Liver (tissue), 9 donors: ENCODE data around the gene ZPBP2. TPM values are rescaled to one million over a fixed set of nuclear protein-coding genes. Genes with fewer than 3 reads are reported as not detected.

Source experiments
- DNase-seq: peaks from one replicate; pipeline ENCODE4 v3.0.0-alpha.2; 2017; ENCODE audit warnings: low spot score
- H3K27ac ChIP-seq, 2 donors: one replicate each; pipeline ENCODE4 v1.7.0; 2013; ENCODE audit warnings: inconsistent platforms in 2 of 2, low read length in 2 of 2, control low read depth in 1 of 2, low read depth in 1 of 2, mild to moderate bottlenecking in 1 of 2
- H3K27me3 ChIP-seq, 4 donors: one replicate each; pipeline versions ENCODE4 v1.6.1 to v1.7.0; 2013; ENCODE audit warnings: low read length in 3 of 4, inconsistent platforms in 1 of 4, mild to moderate bottlenecking in 1 of 4, moderate library complexity in 1 of 4; ENCODE audit not compliant: control insufficient read depth in 4 of 4, insufficient read depth in 4 of 4
- H3K36me3 ChIP-seq, 4 donors: one replicate each; pipeline versions ENCODE4 v1.6.1 to v1.7.0; 2013; ENCODE audit warnings: low read length in 3 of 4, mild to moderate bottlenecking in 3 of 4, low read depth in 1 of 4, moderate library complexity in 1 of 4; ENCODE audit not compliant: control insufficient read depth in 4 of 4, insufficient read depth in 3 of 4
- H3K4me1 ChIP-seq, 4 donors: one replicate each; pipeline versions ENCODE4 v1.6.1 to v1.7.0; 2013; ENCODE audit warnings: low read length in 3 of 4, mild to moderate bottlenecking in 3 of 4, moderate library complexity in 1 of 4; ENCODE audit not compliant: control insufficient read depth in 4 of 4, insufficient read depth in 4 of 4
- H3K4me3 ChIP-seq, 3 donors: one replicate each; pipeline versions ENCODE4 v1.6.1 to v1.7.0; 2013; ENCODE audit warnings: low read length in 3 of 3, control low read depth in 1 of 3, low read depth in 1 of 3, mild to moderate bottlenecking in 1 of 3
- H3K9ac ChIP-seq, 2 donors: one replicate each; pipeline ENCODE4 v1.7.0; 2013; ENCODE audit warnings: low read length in 2 of 2, mild to moderate bottlenecking in 2 of 2, moderate library complexity in 2 of 2, control low read depth in 1 of 2, low read depth in 1 of 2
- H3K9me3 ChIP-seq, 4 donors: one replicate each; pipeline versions ENCODE4 v1.6.1 to v1.7.0; 2013; ENCODE audit warnings: low read length in 3 of 4; ENCODE audit not compliant: control insufficient read depth in 4 of 4
- FOXA1 ChIP-seq: IDR thresholded peaks from 2 replicates; pipeline ENCODE4 v1.6.1; 2016; ENCODE audit warnings: antibody characterized with exemption
- FOXA2 ChIP-seq: IDR thresholded peaks from 2 replicates; pipeline ENCODE4 v1.6.1; 2016; ENCODE audit warnings: antibody characterized with exemption
- HNF4A ChIP-seq, 2 donors: conservative IDR thresholded peaks; 2 replicates each; pipeline ENCODE4 v1.6.1; 2016; ENCODE audit warnings: antibody characterized with exemption in 2 of 2, mild to moderate bottlenecking in 2 of 2
- HNF4G ChIP-seq: IDR thresholded peaks from 2 replicates; pipeline ENCODE4 v1.6.1; 2016; ENCODE audit warnings: antibody characterized with exemption
- NR2F2 ChIP-seq: IDR thresholded peaks from 2 replicates; pipeline ENCODE4 v1.6.1; 2016; ENCODE audit warnings: antibody characterized with exemption
- RAD21 ChIP-seq, 2 donors: IDR thresholded peaks; 2 replicates each; pipeline ENCODE4 v1.6.1; 2016; ENCODE audit warnings: antibody characterized with exemption in 2 of 2, mild to moderate bottlenecking in 2 of 2
- REST ChIP-seq: IDR thresholded peaks from 2 replicates; pipeline ENCODE4 v1.6.1; 2016; ENCODE audit warnings: antibody characterized with exemption, mild to moderate bottlenecking
- RXRA ChIP-seq, 2 donors: IDR thresholded peaks; 2 replicates each; pipeline ENCODE4 v1.6.1; 2017 to 2018; ENCODE audit warnings: antibody characterized with exemption in 2 of 2, mild to moderate bottlenecking in 1 of 2
- WGBS: extraction: QIAGEN DNeasy Blood & Tissue Kit; methylation state at CpG from one replicate; pipeline ENCODE4 v1.1.7; 2013; 5-methylcytosine and 5-hydroxymethylcytosine counted together
- polyA plus RNA-seq, 2 donors: library from polyadenylated mRNA; stranded (reverse) in 1 of 2; unstranded in 1 of 2; fragments of 200-250 nt in 1 of 2; fragments of >200 nt in 1 of 2; fragmentation: Nextera tagmentation in 1 of 2; extraction: Ambion mirVana in 1 of 2; gene quantifications; one replicate each; pipeline versions ENCODE4 v1.2.1 to v1.2.3, GENCODE V29; 2013 to 2015
- total RNA-seq, 2 donors: library from RNA; depleted of rRNA; stranded (reverse); fragments of >200 nt; gene quantifications; one replicate each; pipeline ENCODE4 v1.2.3, GENCODE V29; 2014
- TF ChIP-seq, protein P1 (sequence below): IDR thresholded peaks from 2 replicates; pipeline ENCODE4 v1.6.1; 2016; ENCODE audit warnings: antibody characterized with exemption
- TF ChIP-seq, protein P2 (sequence below): fragments of 150-350 bp; IDR thresholded peaks from 2 replicates; pipeline ENCODE4 v1.5.1; 2017; ENCODE audit warnings: improper control_type of control experiment, low read depth, low read length; ENCODE audit not compliant: missing input control
- TF ChIP-seq, protein P3 (sequence below): IDR thresholded peaks from 2 replicates; pipeline ENCODE4 v1.6.1; 2016; ENCODE audit warnings: antibody characterized with exemption
- TF ChIP-seq, protein P4 (sequence below): IDR thresholded peaks from 2 replicates; pipeline ENCODE4 v1.6.1; 2016; ENCODE audit warnings: antibody characterized with exemption
- donor health status: healthy.
- donor health status: healthy.
- donor health status: healthy.
- donor health status: healthy.
- donor health status: healthy.

The ZPBP2 gene
- total and polyA plus RNA-seq, 4 donors: not detected

DNA sequence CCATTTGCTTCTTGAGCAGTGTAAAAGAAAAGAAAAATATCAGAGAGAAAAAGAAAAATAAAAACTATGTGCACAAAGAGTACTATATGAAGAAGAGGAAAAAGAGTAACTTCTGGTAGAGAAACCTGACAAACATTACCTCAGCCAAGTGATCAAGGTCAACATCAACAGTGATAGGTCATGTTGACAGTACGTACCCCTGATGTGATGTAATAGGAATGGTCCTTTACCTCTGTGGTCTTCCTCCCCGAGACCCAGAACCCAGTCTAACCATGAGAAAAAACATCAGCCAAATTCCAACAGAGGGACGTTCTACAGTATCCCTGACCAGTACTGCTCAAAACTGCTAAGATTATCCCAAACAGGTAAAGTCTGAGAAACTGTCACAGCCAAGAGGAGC, 46.0 kb downstream of the ZPBP2 start:
- 45% methylated on average over 3 of the region's 3 CpGs for WGBS
- H3K27me3 ChIP-seq: no peaks in the 10 kb centered on the region
- no peaks in the 10 kb centered on the region for H3K9me3 ChIP-seq
- TF ChIP-seq, protein P1, sequence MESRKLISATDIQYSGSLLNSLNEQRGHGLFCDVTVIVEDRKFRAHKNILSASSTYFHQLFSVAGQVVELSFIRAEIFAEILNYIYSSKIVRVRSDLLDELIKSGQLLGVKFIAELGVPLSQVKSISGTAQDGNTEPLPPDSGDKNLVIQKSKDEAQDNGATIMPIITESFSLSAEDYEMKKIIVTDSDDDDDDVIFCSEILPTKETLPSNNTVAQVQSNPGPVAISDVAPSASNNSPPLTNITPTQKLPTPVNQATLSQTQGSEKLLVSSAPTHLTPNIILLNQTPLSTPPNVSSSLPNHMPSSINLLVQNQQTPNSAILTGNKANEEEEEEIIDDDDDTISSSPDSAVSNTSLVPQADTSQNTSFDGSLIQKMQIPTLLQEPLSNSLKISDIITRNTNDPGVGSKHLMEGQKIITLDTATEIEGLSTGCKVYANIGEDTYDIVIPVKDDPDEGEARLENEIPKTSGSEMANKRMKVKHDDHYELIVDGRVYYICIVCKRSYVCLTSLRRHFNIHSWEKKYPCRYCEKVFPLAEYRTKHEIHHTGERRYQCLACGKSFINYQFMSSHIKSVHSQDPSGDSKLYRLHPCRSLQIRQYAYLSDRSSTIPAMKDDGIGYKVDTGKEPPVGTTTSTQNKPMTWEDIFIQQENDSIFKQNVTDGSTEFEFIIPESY: no peak
- TF ChIP-seq FOXA2: peak; percentile 92
- TF ChIP-seq FOXA1: peak; percentile 75
- TF ChIP-seq, protein P2, sequence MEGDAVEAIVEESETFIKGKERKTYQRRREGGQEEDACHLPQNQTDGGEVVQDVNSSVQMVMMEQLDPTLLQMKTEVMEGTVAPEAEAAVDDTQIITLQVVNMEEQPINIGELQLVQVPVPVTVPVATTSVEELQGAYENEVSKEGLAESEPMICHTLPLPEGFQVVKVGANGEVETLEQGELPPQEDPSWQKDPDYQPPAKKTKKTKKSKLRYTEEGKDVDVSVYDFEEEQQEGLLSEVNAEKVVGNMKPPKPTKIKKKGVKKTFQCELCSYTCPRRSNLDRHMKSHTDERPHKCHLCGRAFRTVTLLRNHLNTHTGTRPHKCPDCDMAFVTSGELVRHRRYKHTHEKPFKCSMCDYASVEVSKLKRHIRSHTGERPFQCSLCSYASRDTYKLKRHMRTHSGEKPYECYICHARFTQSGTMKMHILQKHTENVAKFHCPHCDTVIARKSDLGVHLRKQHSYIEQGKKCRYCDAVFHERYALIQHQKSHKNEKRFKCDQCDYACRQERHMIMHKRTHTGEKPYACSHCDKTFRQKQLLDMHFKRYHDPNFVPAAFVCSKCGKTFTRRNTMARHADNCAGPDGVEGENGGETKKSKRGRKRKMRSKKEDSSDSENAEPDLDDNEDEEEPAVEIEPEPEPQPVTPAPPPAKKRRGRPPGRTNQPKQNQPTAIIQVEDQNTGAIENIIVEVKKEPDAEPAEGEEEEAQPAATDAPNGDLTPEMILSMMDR: no peak
- TF ChIP-seq HNF4A (conservative IDR thresholded peaks at IDR 0.05): peak; percentile 57 to 67
- TF ChIP-seq, protein P3, sequence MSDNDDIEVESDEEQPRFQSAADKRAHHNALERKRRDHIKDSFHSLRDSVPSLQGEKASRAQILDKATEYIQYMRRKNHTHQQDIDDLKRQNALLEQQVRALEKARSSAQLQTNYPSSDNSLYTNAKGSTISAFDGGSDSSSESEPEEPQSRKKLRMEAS: no peak
- TF ChIP-seq HNF4G: no peak
- TF ChIP-seq NR2F2: peak; percentile 58
- TF ChIP-seq RXRA (IDR thresholded peaks at IDR 0.05): peak; percentile 49 to 70
- no peak for TF ChIP-seq REST
- no peak overlapping the region for H3K4me3 ChIP-seq
- H3K4me1 ChIP-seq: peaks cover 2 to 36% (median 22%) of the 10 kb centered on the region in 4 donors
- peak overlapping the region in 1 of 2 donors; percentile 50 for H3K9ac ChIP-seq
- peak overlapping the region; percentile 75 to 85 for H3K27ac ChIP-seq
- DNase-seq: no peak
- peaks cover 2 to 16% (median 10%) of the 10 kb centered on the region in 4 donors for H3K36me3 ChIP-seq

DNA sequence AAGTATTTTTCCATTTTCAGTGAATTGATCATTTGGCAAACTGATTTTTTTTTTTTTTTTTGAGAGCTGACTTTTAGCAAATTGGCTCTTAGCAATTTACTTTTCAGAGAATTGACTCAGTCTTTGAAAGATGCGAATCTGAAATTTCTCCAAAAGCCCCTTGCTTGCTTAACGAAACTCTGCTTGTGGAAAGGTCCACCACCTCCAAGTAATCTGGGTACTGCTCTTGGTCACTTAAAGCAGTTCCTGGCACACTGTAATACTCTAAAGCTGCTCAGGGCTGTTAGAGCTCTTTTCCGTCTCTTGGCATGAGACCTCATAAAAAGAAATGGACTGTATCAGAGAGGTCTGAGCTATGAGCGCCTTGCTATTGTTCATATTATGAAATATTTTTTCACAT, 47.6 kb downstream of the ZPBP2 start:
- WGBS: 88% methylated on average over 4 of the region's 4 CpGs
- Histone ChIP-seq H3K4me3 (no peak overlapping the region), H3K9me3 (no peaks in the 10 kb centered on the region), H3K9ac (no peak overlapping the region), H3K27me3 (no peaks in the 10 kb centered on the region), H3K27ac (peak overlapping the region in 1 of 2 donors; percentile 44), H3K36me3 (peaks cover 0 to 10% (median 6%) of the 10 kb centered on the region in 4 donors), H3K4me1 (peaks cover 4 to 46% (median 26%) of the 10 kb centered on the region in 4 donors)
- no peak for TF ChIP-seq RAD21 (IDR thresholded peaks at IDR 0.05)
- TF ChIP-seq, protein P3: no peak
- no peak for TF ChIP-seq FOXA1
- no peak for TF ChIP-seq HNF4G
- no peak for TF ChIP-seq RXRA (IDR thresholded peaks at IDR 0.05)
- TF ChIP-seq, protein P4, sequence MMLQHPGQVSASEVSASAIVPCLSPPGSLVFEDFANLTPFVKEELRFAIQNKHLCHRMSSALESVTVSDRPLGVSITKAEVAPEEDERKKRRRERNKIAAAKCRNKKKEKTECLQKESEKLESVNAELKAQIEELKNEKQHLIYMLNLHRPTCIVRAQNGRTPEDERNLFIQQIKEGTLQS: no peak
- no peak for TF ChIP-seq REST
- DNase-seq: no peak
